ENCODE measurements around the gene LIN7A.

Gene LIN7A

DNA sequence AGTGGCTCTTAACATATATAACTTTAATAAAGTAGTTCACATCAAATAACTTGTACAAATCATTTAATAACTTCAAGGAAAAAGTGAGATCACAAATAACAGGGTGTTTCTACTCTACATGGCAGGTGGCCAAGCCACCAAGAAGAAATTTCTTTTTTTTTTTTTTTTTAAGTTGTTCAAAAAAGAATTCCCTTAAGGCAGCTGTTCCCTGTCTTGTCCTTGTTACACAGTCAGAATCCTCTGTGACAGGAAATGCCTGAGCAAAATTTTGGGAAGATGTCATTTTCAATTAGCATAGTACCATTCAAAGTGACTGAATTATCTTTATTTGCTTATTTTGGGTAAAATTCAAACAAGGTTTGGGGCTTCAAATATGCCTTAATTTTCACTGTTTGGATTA, 79.4 kb downstream of the LIN7A start:
- DNase-seq (ENCODE audit: low spot score) = no peak

DNA sequence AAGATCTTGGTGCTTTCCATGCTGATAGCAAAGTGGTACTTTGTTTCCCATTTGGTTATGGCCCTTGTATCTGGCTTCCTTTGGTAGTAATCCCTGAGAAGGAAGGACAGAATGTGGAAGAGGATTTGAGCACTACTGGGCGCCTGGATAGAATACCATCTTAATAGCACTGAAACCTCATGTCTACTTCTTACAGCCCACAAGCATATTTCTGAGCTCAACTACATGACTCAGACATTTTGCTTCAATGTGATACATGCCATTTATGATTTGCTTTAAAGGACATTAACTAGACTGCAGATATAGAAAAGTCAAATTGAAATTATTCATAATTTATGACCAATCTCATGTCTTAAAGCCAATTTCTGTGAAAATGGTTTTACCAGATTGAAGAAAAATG, 80.4 kb downstream of the LIN7A start:
- no peak for DNase-seq (ENCODE audit: low spot score)

DNA sequence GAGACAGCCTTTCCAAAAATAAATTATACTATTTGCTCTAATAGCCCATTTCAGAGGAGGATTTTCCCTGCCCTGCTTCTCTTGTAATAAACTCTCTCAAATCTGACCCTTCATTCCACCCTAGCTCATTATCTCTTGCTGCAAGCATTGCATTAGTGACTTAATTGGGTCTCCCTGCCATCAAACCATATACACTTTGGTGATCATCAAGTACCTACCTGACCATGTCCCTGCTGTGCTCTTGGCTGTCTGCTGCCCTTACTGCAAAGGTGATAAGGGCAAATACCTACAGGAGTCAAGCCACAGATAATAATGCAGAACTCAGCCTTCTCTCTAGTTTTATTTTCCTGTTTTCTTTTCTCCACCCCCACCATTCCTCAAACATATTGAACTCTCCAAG, 88.4 kb downstream of the LIN7A start:
- no peak for DNase-seq (ENCODE audit: low spot score)

DNA sequence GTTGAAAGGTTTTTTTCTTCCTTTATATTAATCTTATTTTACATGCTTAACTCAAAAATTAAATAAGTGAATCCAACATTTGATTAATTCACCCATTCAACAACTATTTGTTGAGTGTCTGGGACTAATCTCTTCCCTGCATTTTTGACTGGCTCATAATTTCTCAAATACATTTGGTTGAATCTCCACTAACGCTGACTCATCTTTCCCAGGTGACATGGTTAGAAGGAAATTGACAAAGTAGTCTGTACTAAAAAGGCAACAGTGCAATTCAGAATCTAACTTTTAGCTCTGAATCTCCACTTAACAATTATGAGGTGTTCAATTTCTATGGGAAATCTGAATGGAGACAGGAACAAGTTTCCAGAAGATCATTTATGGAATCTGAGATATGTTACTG, 88.9 kb downstream of the LIN7A start:
- DNase-seq (ENCODE audit: low spot score) = no peak

DNA sequence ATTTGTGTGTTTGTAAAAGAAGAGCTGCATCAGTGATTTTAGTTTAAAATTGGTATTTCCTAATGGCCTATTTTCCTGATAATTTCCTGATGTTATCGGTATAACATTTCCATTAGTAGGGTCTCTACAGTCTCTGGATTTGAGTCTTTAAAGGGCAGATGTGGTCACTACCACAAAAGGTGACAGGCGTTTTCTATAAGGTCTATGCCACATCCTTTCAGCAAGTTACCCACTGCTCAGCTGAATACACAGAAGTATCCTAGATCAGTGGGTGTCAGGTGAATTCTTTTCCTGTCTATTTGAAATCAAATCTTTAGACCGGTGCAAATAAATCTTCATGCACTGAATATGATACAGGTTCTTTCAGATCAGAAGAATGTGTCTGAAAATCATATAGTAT, 90.2 kb downstream of the LIN7A start:
- DNase-seq (ENCODE audit: low spot score) = no peak

DNA sequence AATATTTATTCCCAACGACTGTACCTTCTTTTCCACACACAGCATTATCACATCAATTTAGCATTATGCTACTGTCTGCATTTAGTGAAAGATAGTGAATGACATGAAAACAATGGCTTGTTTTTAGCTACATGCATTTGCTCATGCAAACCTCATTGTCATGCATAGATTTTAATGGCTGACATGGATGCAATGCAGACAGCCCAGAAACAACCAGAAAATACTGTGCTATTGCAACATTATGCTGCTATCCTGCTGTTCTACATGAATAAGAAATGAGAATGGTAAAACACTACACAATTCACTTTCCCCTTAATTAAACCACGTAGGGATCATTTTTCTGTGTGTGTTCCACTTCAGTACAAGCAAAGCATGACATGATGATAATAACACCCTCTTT, 90.8 kb downstream of the LIN7A start:
- no peak for DNase-seq (ENCODE audit: low spot score)

DNA sequence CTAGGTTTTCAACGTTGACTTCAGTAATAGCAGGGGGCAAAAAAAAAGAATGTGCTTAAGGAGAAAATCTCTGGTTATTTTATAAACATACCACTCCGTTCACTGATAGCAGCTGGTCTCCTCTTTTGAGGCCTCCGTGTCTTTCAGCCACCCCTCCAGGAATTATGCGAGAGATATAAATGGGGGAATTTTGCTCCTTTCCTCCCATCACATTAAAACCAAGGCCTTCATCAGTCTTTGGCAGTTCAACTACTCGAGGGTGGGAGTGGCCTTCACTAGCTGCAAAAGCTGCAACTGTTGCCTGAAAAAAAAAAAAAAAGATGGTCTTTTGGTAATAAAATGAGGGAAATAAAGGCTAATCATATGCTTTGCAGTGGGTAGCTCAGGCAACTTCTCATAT, 92.1 kb downstream of the LIN7A start:
- DNase-seq (ENCODE audit: low spot score) = no peak

DNA sequence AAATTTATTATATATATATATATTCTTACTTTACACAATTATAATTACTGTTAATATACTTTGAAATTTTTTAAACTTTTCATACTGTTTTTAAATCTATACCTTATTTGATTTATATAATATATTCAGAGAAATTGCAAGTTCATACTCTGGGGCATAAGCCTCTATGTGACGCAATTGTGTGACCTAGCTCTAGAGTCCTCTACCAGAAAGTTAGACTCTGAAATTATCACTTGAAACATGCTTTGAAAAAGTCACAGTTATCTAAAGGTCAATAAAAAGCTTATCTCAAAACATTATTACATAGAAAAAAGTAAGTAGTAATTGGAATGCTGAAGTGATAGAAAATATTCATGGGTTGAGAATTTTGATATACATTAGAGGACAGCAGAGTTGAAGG, 93.8 kb downstream of the LIN7A start:
- DNase-seq (ENCODE audit: low spot score) = no peak

DNA sequence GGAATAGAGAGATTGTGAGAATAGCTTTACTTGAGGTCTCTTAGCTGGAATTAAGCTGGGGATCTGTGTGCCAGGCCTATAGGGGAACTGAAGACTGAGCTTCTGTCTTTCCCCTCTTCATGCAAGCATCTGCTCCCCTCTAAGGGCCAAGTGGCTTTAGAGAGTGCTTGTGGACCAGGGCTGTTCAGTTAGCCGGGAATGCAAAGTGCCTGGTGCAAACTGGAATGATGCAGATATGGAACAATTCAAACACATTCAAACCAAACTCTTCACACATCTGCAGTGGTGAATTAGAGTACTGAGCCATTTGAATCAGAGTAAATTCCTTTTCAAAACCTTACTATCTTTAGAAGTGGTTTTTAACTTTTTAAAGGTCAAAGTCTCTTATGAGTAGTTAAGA, 99.0 kb downstream of the LIN7A start:
- no peak for DNase-seq (ENCODE audit: low spot score)

DNA sequence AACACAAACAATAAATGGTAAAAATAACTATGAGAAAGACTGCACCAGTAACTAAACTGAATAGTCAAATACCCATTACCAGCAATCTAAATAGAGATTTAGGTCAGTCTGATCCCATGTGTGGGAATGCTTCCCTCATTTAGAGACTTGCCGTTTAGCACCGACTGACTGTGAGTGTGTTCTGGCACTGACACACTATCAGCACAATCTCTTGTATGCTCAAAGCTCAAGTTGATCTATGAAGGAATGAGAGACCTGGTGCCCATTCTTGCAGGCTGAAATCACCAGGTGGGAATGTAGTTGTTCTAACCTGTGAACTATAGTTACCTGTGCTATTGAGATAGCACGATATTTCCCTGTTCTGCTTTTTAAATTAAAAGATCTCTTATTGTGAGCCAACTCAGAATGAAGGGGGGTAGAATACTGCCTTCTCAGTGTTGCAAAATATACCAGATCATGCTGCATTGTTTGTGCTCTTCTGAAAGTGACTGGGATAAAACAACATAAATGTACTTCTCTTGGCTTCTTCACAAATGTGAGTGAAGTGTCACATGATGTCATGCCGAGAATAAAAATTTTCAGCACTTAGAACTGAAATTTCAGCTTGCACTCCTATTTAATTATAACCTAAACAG, 99.6 kb downstream of the LIN7A start:
- no peak for DNase-seq (ENCODE audit: low spot score)

DNA sequence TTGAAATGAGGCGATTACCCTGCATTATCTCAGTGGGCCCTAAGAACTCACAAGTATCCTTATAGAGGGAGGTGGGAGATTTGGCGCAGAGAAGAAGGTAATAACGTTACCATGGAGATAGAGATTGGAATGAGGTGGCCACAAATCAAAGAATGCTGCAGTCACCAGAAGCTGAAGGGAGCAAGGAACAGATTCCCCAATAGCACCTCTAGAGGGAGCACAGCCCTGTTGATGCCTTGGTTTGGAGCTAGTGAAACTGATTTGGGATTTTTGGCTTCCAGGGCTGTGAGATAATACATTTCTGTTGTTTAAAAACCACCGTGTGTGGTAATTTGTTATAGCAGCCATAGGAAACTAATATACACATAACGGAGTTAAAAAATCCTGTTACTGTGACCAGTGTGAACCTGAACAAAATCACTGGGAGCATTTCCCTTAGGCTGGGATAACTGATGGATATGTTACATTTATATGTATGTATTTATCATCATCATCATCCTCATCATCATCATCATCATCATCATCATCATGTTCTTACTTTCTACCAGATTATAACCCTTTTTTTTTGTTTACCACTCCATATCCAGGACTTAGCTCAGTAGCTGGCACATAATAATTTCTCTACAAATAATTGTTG, 100.3 kb downstream of the LIN7A start:
- DNase-seq (ENCODE audit: low spot score) = no peak

DNA sequence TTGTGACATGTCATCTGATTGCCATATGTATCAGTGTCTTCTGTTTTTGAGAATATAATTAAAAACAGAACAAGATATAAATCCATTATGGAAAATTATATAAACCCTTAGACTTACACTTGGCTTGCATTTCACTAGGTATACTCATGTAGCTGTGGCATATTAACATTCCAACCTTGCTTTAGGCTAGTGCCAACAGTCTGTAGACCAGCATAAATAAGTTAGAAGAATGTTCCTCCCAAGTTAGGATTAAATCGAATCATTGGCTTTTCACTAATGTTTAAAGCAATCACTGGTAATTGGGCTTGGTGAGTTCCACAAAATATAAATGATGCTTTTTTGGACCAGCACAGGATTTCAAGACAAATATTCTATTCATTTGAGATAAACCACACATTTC, 103.0 kb downstream of the LIN7A start:
- no peak for DNase-seq (ENCODE audit: low spot score)

DNA sequence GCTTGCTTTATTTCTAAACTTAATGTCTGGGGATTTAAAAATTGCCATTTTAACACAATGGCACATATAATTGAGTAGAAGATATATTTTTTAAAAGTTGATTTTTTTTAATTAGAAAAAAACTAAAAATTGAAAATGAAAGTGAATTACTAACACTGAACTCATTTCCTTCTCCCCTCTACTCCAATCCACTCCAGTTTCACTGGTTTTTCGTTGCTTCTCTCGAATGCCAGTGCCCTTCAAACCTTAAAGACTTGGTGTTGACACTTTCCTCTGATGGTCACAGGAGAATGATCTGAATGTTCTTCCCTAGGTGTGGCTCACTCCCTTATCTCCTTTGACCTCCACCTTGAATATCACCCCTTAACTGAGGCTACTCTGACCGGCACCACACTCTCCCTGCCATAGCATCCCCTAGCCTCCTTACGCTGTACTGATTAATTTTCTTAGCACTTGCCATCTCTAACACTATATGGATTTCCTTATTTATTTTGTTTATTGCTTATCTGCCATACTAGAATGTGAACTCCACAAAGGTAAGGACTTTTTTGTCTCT, 107.1 kb downstream of the LIN7A start:
- no peak for DNase-seq (ENCODE audit: low spot score)

DNA sequence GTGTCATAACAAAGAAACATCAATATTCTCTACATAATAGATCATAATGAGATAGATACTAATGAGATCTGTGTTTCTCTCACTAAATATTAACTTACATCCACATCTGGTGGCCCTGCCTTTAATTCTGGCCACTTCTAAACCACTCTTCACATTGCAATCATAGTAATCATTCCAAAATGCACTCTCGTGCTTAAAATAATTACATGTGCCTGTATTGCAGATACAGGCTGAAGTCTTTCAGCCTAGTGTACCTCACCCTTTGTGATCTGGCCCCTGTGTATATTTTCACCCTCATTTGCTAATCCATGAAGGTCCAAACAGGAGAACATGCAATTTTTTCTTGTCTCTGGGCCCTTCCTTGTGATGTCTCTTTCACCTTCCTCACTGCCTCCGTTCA, 108.0 kb downstream of the LIN7A start:
- DNase-seq (ENCODE audit: low spot score) = no peak

DNA sequence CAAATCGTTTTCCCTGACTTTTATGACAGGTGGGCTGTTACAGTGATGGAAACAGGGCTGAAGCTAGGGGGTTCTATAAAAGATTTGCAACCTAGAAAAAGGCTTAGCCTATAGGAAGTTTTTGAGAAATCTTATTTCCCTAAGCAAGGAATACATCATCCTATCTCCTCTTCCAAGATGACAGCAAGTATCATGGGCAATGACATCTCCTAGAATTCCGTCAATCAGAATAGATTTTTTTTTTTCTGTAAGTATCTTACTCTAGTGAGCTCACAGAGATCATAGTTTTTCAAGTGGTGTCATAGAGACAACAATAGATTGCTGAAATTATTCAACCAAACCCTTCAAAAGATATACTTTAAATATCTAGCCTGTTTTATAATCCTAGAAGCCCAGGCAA, 112.2 kb downstream of the LIN7A start:
- no peak for DNase-seq (ENCODE audit: low spot score)

DNA sequence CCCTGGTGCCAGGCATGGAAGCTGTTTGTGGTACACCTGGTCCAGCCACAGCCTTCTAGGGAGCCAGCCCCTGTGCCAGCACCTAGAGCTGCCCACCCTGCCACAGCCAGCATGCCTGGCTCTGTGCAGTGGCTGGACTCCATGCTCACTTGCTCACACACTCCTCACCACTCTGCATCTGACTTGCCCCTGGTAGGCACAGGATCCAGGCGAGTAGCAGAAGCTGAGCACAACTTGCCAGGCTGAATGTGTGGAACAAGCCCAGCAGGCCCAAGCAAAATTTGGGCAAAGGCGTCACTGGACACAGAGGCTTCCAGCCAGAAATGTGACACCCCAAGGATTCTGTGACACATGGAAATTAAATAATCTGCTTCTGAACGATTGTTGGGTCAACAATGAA, 114.3 kb downstream of the LIN7A start:
- no peak for DNase-seq (ENCODE audit: low spot score)

DNA sequence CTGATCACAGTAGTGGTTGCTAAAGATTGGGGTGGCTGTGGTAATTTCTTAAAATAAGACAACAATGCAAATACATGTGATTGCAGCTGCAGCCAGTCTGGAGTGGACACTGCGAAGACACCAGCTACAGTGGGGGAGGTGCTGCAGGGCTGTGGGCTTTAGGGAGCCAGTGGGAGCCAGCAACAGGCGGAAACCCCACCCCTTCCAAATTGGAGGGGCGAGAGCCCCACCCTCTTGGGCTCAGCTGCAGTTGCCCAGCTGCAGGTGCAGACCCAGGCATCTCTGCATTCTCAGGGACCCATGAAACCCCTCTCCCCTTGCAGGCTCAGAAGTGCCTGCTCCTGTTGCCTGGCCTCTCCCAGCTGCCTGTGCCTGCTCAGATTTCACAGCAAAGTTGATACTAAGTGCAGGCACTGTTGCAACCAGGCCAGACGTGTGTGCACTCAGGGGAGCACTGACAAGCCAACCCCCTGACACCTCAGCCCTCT, 116.2 kb downstream of the LIN7A start:
- no peak for DNase-seq (ENCODE audit: low spot score)

DNA sequence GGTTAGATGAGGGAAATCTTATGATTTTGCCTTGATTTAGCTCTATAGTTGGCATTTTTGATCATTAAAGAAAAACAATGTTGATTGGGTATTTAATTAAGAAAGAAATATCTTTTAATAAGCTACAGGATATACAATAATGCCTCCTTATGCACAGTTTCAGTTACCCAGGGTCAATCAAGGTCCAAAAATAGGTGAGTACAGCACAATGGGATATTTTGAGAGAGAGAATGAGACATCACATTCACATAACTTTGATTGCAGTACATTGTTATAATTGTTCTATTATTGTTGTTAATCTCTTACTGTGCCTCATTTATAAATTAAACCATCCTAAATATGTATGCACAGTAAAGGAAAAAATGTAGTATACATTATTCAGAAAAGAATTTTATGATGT, 118.9 kb downstream of the LIN7A start:
- DNase-seq (ENCODE audit: low spot score) = no peak

DNA sequence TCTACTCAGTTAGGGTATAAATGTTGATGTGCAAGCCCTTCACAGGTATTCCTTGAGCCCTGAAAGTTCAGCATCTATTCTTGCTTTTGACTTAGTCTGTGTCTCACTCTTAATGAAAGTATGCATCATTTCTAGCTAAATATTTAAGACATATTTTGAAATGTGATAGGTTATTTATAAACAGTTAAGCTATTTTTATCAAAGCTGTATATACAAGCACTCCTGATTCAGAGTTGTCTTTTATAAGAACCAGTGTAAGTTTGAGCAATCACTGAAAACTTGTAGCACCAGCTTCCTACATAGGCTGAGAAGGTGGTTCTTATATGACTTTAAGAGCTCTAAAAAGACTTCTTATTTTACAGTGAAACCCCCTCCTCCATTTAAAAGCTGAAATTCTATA, 122.4 kb downstream of the LIN7A start:
- DNase-seq (ENCODE audit: low spot score) = no peak

DNA sequence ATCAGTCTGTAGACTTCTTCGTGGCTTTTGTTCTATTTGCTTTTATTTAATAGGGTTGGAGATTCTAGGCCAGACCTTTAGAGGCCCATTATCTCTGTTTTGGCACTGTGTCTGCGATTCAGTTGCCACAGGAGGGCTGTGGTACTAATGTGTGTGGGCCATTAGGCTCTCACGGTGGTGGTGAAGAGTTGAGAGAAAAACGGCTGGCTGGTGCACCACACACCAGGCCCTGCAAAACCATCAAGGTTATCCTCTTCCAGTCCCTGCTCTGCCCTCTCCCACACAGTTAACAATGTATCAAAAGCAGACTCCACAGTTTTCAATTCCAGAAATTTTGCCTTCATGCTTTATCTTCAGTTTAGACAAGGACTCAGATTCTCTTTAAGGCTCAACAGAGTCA, 123.3 kb downstream of the LIN7A start:
- DNase-seq (ENCODE audit: low spot score) = no peak

DNA sequence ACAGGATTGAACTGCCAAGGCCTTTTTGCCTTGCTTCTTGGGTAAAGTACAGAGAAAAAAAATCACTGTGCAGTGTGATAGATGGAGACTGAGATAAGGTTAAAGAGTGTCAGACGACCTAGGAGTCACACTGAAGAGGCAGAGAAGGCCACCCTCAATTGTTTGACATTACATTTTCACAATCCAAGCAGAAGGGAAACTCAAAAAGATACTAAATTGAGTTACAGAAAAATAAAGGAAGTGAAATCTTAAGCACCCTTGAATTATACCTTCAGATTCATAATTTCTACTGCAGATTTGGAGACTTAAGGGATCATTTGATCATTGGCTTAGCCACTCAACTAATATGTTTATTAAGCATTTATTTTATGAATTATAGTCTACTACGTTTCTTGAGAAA, 123.9 kb downstream of the LIN7A start:
- no peak for DNase-seq (ENCODE audit: low spot score)

DNA sequence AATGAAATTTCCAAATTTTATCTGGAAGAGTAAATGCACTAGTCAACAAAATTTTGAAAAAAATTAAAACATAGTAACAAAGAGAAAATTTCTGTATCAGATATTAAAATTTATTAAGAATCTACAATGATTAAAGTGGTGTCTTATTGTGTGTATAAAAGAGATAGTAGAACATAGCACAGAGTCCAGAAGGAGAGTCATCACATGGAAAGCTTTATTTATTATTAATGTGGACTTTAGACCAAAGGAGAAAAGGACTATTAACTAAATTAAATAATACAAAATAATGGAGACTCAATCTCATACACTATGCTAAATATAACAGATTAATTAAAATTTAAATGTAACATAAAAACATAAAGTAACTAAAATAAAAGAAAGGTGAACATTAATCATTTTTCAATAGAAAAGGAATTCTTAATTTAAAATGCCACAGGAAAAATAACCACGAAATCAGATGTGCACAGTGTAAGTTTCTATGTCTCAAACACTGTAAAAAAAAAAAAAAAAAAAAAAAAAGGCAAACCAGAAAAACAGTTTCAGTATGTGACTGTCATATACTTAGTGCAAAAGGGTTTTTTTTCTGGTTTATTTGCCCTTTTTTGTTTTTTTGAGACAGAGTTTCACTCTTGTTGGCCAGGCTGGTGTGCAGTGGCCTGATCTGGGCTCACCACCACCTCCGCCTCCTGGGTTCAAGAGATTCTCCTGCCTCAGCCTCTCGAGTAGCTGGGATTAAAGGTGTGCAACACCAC, 125.6 kb downstream of the LIN7A start:
- no peak for DNase-seq (ENCODE audit: low spot score)

DNA sequence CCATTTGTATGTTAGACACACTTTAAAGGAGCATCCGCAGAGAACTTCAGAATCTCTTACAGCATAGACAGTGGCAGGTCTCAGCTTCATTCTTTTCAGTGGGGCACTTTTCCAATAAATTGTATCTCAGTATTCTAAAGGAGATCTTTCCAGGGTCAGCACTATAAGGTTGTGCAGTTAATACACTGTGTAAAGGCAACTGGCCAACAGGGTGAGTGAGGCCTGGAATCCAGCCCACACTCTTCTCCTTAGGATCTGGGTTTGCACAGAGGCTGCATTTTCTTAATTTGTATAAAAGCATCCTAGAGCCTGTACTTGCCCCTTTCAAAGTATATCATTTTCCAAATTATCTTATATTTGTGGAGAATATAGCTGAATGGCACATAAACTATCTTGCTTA, 126.9 kb downstream of the LIN7A start:
- DNase-seq (ENCODE audit: low spot score) = no peak

Measured in hematopoietic multipotent progenitor cell treated with erythropoietin and hydrocortisone succinate and interleukin-3 and kit ligand, for 17 days (in vitro differentiated cells).